ENCODE data around the gene TRAM1L1.

GRCh38 chr4:117063961-117064696 lies 21.2 kb downstream of the TRAM1L1 start:
- TF ChIP-seq U2AF1 (optimal IDR thresholded peaks at IDR 0.05; ENCODE audit: low read depth, low read length) (no peak), ZNF317 (CRISPR knock-in tag; IDR thresholded peaks at IDR 0.05) (no peak), SRY (CRISPR knock-in tag; IDR thresholded peaks at IDR 0.05) (no peak), ZBTB10 (CRISPR knock-in tag; IDR thresholded peaks at IDR 0.05; ENCODE audit: borderline replicate concordance) (no peak), ZNF232 (CRISPR knock-in tag; IDR thresholded peaks at IDR 0.05; ENCODE audit: borderline replicate concordance) (no peak), ZBTB21 (CRISPR knock-in tag; IDR thresholded peaks at IDR 0.05) (no peak), CTCF (CRISPR knock-in tag; IDR thresholded peaks at IDR 0.05) (no peak), ADNP (CRISPR knock-in tag; IDR thresholded peaks at IDR 0.05) (no peak)

All from HepG2 (cell line).